ENCODE measurements around the gene TMEM170A. TPM values are rescaled to one million over a fixed set of nuclear protein-coding genes. Genes with fewer than 3 reads are reported as not detected.

The TMEM170A gene
- total RNA-seq, 8 experiments from 2014 or later = 7.9 to 24.2 (median 17.1) TPM

- H3K27ac ChIP-seq = no peak overlapping the region
- 0 to 47% (median 33%) methylated on average over 1 to 3 of the region's 3 CpGs; no CpG with 5 or more reads in 1 of the 10 experiments for WGBS, 10 experiments
- no peak overlapping the region for H3K4me3 ChIP-seq
- in situ Hi-C loops (cut with MboI; ENCODE audit: low pct_unique_long_range_greater_than_20kb in 2 of 9, low sequenced_read_pairs in 9 of 9, unreplicated experiment in 9 of 9) = loop anchor here in 2 of 9 experiments (10.0 kb wide), 1 partner anchor 188 kb away; the partner anchor contains the start of gene CTRB1 (in 2 of the 2)
- no peaks in the 10 kb centered on the region for H3K4me1 ChIP-seq (replicated peaks in 1 of 2)
- ATAC-seq (replicated peaks in 6 of 8) = peak in 3 of 8 experiments; percentile 28 to 46 (median 34)
Observed at GRCh38 chr16:75402821-75403475, 61.5 kb downstream of the TMEM170A start.

GRCh38 chr16:75402159-75402820 is 62.2 kb downstream of the TMEM170A start:
- ATAC-seq (replicated peaks in 6 of 8) = peak in 2 of 8 experiments; percentile 20 to 28
- in situ Hi-C loops (cut with MboI; ENCODE audit: low pct_unique_long_range_greater_than_20kb in 2 of 9, low sequenced_read_pairs in 9 of 9, unreplicated experiment in 9 of 9) = loop anchor here in 2 of 9 experiments (10.0 kb wide), 1 partner anchor 187 kb away; the partner anchor contains the start of gene CTRB1 (in 2 of the 2)
- H3K4me3 ChIP-seq = no peak overlapping the region
- WGBS, 10 experiments = 0 to 100% (median 53%) methylated on average over 1 to 2 of the region's 2 CpGs; no CpG with 5 or more reads in 1 of the 10 experiments
- H3K27ac ChIP-seq = no peak overlapping the region
- no peaks in the 10 kb centered on the region for H3K4me1 ChIP-seq (replicated peaks in 1 of 2)

- ATAC-seq (replicated peaks in 6 of 8) = no peak
- in situ Hi-C loops (cut with MboI; ENCODE audit: low pct_unique_long_range_greater_than_20kb in 2 of 9, low sequenced_read_pairs in 9 of 9, unreplicated experiment in 9 of 9) = loop anchor here in 2 of 9 experiments (10.0 kb wide), 1 partner anchor 187 kb away; the partner anchor contains the start of gene CTRB1 (in 2 of the 2)
- no peak overlapping the region for H3K4me3 ChIP-seq
- no peak overlapping the region for H3K27ac ChIP-seq
- H3K4me1 ChIP-seq (replicated peaks in 1 of 2) = no peaks in the 10 kb centered on the region
Observed at GRCh38 chr16:75401691-75402090, 62.8 kb downstream of the TMEM170A start.

- no CpG with 5 or more reads among the region's 1 CpG for WGBS, 10 experiments
- ATAC-seq (replicated peaks in 6 of 8) = no peak
- in situ Hi-C loops (cut with MboI; ENCODE audit: low pct_unique_long_range_greater_than_20kb in 2 of 9, low sequenced_read_pairs in 9 of 9, unreplicated experiment in 9 of 9) = loop anchor here in 6 of 9 experiments (25.0 kb wide), 2 partner anchors 161 to 186 kb away; partner anchors contain the start of genes CTRB1 (in 5 of the 6) and CTRB2 (in 5 of the 6)
- H3K27ac ChIP-seq = no peak overlapping the region
- H3K4me3 ChIP-seq = no peak overlapping the region
- no peaks in the 10 kb centered on the region for H3K4me1 ChIP-seq (replicated peaks in 1 of 2)
Observed at GRCh38 chr16:75398333-75398732, 66.2 kb downstream of the TMEM170A start.

GRCh38 chr16:75394941-75395340 is 69.5 kb downstream of the TMEM170A start:
- no peaks in the 10 kb centered on the region for H3K4me1 ChIP-seq (replicated peaks in 1 of 2)
- H3K4me3 ChIP-seq = no peak overlapping the region
- WGBS, 10 experiments = 84 to 100% (median 95%) methylated on average over 1 to 5 of the region's 5 CpGs; no CpG with 5 or more reads in 2 of the 10 experiments
- in situ Hi-C loops (cut with MboI; ENCODE audit: low pct_unique_long_range_greater_than_20kb in 2 of 9, low sequenced_read_pairs in 9 of 9, unreplicated experiment in 9 of 9) = loop anchor here in 6 of 9 experiments (25.0 kb wide), 2 partner anchors 158 to 183 kb away; partner anchors contain the start of genes CTRB1 (in 5 of the 6) and CTRB2 (in 5 of the 6)
- no peak overlapping the region for H3K27ac ChIP-seq
- ATAC-seq (replicated peaks in 6 of 8) = no peak

Other genes with a start within 250 kb of the TMEM170A start
- gene CTRB1, start 245.7 kb downstream of the TMEM170A start, total RNA-seq = 1 to 10 TPM in 2 of 8 experiments, under 1 TPM in 6; 0.11 to 1.5 (median 0.41) TPM
- gene BCAR1, start 213.1 kb downstream of the TMEM170A start, total RNA-seq = 10 to 100 TPM; 14.5 to 38.4 (median 22.2) TPM
- 100 to 1,000 TPM in 5 of 8 experiments, 10 to 100 TPM in 3; 43.5 to 130 (median 107) TPM for gene CFDP1, start 31.2 kb downstream of the TMEM170A start, total RNA-seq
- 1 to 10 TPM in 2 of 8 experiments, under 1 TPM in 6; 0.10 to 9.6 (median 0.49) TPM for gene CHST6, start 30.8 kb upstream of the TMEM170A start, total RNA-seq
- gene CHST5, start 71.4 kb upstream of the TMEM170A start, total RNA-seq = 1 to 10 TPM in 1 of 8 experiments, under 1 TPM in 7; 0.20 to 1.5 (median 0.48) TPM
- 10 to 100 TPM in 6 of 8 experiments, 1 to 10 TPM in 2; 7.8 to 66.5 (median 12.7) TPM for gene TMEM231, start 91.6 kb upstream of the TMEM170A start, total RNA-seq
- 100 to 1,000 TPM; 111 to 235 (median 143) TPM for gene GABARAPL2, start 101.7 kb upstream of the TMEM170A start, total RNA-seq
- 10 to 100 TPM; 34.0 to 67.2 (median 48.7) TPM for gene ADAT1, start 158.6 kb upstream of the TMEM170A start, total RNA-seq
- 100 to 1,000 TPM; 106 to 187 (median 127) TPM for gene KARS1, start 183.0 kb upstream of the TMEM170A start, total RNA-seq
- gene TERF2IP, start 183.1 kb upstream of the TMEM170A start, total RNA-seq = 100 to 1,000 TPM in 5 of 8 experiments, 10 to 100 TPM in 3; 55.4 to 212 (median 150) TPM
- gene CPHXL2, start 212.3 kb upstream of the TMEM170A start, total RNA-seq = 1 to 10 TPM in 2 of 8 experiments, under 1 TPM in 6; 0.41 to 2.5 (median 0.83) TPM
- gene DUXB, start 236.8 kb upstream of the TMEM170A start, total RNA-seq = under 1 TPM in 2 of 8 experiments, not detected in 6; 0.31 to 0.42 TPM